ENCODE results near the gene SYT8. TPM values are rescaled to one million over a fixed set of nuclear protein-coding genes. Genes with fewer than 3 reads are reported as not detected.
A peak's percentile ranks its signal among the peaks of the same experiment; 100 is the strongest.

The SYT8 gene
- total RNA-seq, 1 donor, result not detected

GRCh38 chr11:1864831-1865665, 30.3 kb downstream of the SYT8 start:
- peak overlapping the region; percentile 46 for H3K4me3 ChIP-seq (ENCODE audit: low read depth, low read length)
- DNase-seq (ENCODE audit: low read depth), result no peak
- TF ChIP-seq CTCF (IDR thresholded peaks at IDR 0.05; ENCODE audit: insufficient read depth, low read depth, low read length), result no peak

- DNase-seq (ENCODE audit: low read depth), result no peak
- TF ChIP-seq CTCF (IDR thresholded peaks at IDR 0.05; ENCODE audit: insufficient read depth, low read depth, low read length), result no peak
- H3K4me3 ChIP-seq (ENCODE audit: low read depth, low read length), result no peak overlapping the region
These were observed 31.4 kb downstream of the SYT8 start for GRCh38 chr11:1866226-1866625.

GRCh38 chr11:1866776-1867175, 32.0 kb downstream of the SYT8 start:
- DNase-seq (ENCODE audit: low read depth), result no peak
- no peak for TF ChIP-seq CTCF (IDR thresholded peaks at IDR 0.05; ENCODE audit: insufficient read depth, low read depth, low read length)
- H3K4me3 ChIP-seq (ENCODE audit: low read depth, low read length), result no peak overlapping the region

GRCh38 chr11:1867381-1867780, 32.6 kb downstream of the SYT8 start:
- DNase-seq (ENCODE audit: low read depth), result no peak
- TF ChIP-seq CTCF (IDR thresholded peaks at IDR 0.05; ENCODE audit: insufficient read depth, low read depth, low read length), result no peak
- H3K4me3 ChIP-seq (ENCODE audit: low read depth, low read length), result no peak overlapping the region

GRCh38 chr11:1868056-1868635, 33.4 kb downstream of the SYT8 start:
- no peak for TF ChIP-seq CTCF (IDR thresholded peaks at IDR 0.05; ENCODE audit: insufficient read depth, low read depth, low read length)
- H3K4me3 ChIP-seq (ENCODE audit: low read depth, low read length), result no peak overlapping the region
- no peak for DNase-seq (ENCODE audit: low read depth)

- H3K4me3 ChIP-seq (ENCODE audit: low read depth, low read length), result peak overlapping the region; percentile 39
- TF ChIP-seq CTCF (IDR thresholded peaks at IDR 0.05; ENCODE audit: insufficient read depth, low read depth, low read length), result no peak
- DNase-seq (ENCODE audit: low read depth), result no peak
These were observed 34.0 kb downstream of the SYT8 start for GRCh38 chr11:1868636-1869291.
